GM21360 (cell line): Measurements from ENCODE around the gene RCE1.
"Not testable (repeated sequence)": the region's sequence is repeated elsewhere in the genome, so short reads cannot be mapped to it uniquely, and the experiment has no call there.

Experiments
- ATAC-seq: cut with Tn5 transposase; IDR thresholded peaks from one replicate; pipeline ENCODE4 v1.9.1; 2021; ENCODE audit warnings: mild to moderate bottlenecking, moderate library complexity; ENCODE audit not compliant: unreplicated experiment

Gene RCE1, protein sequence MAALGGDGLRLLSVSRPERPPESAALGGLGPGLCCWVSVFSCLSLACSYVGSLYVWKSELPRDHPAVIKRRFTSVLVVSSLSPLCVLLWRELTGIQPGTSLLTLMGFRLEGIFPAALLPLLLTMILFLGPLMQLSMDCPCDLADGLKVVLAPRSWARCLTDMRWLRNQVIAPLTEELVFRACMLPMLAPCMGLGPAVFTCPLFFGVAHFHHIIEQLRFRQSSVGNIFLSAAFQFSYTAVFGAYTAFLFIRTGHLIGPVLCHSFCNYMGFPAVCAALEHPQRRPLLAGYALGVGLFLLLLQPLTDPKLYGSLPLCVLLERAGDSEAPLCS

DNA sequence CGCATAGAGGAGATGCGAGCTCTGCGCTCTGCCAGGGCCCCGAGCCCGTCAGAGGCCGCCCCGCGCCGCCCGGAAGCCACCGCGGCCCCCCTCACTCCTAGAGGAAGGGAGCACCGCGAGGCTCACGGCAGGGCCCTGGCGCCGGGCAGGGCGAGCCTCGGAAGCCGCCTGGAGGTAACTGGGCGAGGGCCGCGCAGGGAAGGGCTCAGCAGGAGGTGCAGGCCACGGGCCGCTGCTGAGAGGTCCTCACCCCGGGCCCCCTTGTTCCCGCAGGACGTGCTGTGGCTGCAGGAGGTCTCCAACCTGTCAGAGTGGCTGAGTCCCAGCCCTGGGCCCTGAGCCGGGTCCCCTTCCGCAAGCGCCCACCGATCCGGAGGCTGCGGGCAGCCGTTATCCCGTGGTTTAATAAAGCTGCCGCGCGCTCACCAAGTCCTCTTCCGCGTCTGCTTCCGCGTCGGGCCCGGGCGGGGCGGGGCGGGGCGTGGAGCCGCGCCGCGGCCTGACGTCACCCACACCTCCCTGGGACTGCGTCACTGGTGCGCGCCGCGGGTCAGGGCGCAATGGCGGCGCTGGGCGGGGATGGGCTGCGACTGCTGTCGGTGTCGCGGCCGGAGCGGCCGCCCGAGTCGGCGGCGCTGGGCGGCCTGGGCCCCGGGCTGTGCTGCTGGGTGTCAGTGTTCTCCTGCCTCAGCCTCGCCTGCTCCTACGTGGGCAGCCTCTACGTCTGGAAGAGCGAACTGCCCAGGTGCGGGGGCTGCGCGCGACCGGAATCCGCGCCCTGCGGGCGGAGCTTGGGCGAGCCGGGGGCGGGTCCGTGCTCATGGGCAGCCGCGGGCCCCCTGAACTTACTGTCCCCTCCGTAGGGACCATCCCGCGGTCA is at the start of gene RCE1:
RCE1 (plus strand) TSS at position 546 of the 880 bp plus-strand sequence; CDS start at position 561, 15 bp downstream.
- ATAC-seq, result peak; percentile 74

- ATAC-seq, result not testable (repeated sequence)
These were observed 43.4 kb upstream of the RCE1 start for GRCh38 chr11:66799815-66800214.

- ATAC-seq, result no peak
These were observed 42.4 kb upstream of the RCE1 start for GRCh38 chr11:66800720-66801428.

GRCh38 chr11:66809592-66809991 is 33.6 kb upstream of the RCE1 start:
- no peak for ATAC-seq

DNA sequence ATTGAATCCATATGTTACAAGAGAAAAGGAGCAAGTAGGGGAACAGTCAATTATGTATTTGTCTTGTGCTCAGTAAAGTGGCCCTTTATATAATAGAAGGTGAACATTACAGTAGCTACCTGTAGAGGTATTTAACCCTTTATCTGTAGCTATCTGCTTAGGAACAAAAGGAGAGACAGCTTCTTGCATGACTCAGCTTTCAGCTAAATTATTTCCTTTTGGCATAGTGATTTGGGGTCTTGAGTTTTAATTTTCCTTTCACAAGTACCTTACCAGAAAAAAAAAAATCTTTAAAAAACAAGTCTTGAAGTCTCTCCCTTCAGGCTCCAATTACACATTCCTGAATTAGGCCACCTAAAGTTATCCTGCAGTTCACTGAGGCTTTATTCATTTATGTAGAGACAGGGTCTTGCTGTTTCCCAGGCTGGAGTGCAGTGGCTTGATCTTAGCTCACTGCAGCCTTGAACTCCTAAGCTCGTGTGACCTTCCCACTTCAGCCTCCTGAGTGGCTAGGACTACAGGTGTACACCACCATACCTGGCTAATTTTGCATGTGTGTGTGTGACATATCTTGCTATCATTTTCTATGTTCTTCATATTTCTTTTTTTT is 32.6 kb upstream of the RCE1 start:
- no peak for ATAC-seq

- ATAC-seq, result no peak
These were observed 28.6 kb upstream of the RCE1 start for GRCh38 chr11:66814678-66815077.

DNA sequence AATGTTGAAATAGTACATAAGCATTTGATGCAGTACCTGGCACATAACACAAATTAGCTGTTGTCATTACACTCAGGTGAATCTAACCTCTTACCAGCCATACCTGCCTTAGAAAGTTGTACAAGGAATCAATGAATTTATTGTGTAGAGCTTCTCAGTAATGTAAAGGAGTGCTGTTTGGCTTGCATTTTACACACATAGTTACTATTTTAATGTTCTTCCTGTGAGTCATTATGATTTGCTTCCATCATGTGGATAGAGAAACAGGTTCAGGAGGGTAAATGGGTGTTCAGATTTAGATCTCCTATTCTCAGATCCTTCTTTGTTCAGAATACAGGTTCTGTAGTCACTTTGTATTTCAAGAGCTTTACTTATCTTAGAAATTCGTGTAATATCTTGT is 27.6 kb upstream of the RCE1 start:
- no peak for ATAC-seq

DNA sequence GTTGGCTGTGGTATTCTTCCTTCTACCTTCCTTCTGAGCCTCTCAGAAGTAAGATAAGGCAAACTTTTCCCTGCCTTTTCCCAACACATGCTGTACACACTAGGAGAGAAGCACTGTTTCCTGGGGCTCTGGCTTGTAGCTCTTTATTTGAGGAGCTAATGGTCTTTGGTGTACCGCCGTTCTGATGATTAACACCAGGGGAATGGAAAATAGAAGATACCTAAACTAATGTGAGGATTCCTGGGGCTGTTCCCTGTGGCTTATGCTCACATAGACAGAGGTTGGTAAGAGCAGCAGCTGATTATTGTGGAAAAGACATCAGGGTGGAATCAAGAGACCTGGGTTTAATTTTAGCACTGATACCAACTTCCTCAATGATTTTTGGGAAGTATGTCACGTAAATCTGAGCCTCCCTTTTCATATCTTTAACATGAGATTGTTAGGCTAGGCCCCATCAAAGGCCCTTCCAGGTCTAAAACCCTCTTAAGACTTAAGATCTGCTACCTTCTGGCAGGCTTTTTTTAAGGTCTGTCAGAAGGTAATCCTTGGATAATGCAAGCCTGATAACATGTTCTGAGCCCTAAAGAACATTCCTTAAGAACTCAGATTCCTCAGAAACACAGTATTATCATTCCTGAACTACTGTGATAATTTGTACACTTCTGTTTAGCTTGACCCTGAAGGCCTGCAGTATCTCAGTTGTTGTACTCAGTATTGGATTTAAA is 24.8 kb upstream of the RCE1 start:
- no peak for ATAC-seq

- ATAC-seq, result no peak
These were observed 22.9 kb upstream of the RCE1 start for GRCh38 chr11:66820381-66820780.

GRCh38 chr11:66820901-66821300 is 22.3 kb upstream of the RCE1 start:
- no peak for ATAC-seq

DNA sequence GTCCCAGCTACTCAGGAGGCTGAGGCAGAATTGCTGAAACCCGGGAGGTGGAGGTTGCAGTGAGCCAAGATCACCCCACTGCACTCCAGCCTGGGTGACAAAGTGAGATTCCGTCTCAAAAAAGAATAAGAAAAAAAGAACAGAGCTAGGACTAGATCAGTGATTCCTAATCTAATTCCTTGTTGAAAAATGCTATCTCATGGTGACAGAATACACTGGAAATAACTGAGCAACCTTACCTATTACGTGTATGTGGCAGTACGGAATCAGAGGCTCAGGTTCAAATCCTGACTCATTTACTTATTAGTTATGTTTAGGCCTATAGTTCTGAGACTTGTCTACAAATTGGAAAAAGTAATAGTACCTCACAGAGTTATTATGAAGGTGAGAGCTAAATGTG is 19.5 kb upstream of the RCE1 start:
- no peak for ATAC-seq

- ATAC-seq, result not testable (repeated sequence)
These were observed 18.7 kb upstream of the RCE1 start for GRCh38 chr11:66824573-66824972.

DNA sequence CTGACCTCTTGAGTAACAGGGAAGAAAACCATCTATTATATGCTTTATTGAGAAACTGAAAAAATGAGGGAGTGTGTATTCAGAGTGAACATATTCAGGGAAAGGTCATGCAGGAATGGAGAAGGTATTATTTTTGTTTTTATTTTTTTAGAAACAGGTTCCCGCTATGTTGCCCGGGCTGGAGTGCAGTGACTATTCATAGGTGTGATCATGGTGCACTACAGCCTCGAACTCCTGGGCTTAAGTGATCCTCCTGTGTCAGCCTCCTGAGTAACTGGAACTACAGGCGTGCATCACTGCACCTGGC is 8.7 kb upstream of the RCE1 start:
- no peak for ATAC-seq

GRCh38 chr11:66834943-66835342 is 8.3 kb upstream of the RCE1 start:
- ATAC-seq, result no peak

DNA sequence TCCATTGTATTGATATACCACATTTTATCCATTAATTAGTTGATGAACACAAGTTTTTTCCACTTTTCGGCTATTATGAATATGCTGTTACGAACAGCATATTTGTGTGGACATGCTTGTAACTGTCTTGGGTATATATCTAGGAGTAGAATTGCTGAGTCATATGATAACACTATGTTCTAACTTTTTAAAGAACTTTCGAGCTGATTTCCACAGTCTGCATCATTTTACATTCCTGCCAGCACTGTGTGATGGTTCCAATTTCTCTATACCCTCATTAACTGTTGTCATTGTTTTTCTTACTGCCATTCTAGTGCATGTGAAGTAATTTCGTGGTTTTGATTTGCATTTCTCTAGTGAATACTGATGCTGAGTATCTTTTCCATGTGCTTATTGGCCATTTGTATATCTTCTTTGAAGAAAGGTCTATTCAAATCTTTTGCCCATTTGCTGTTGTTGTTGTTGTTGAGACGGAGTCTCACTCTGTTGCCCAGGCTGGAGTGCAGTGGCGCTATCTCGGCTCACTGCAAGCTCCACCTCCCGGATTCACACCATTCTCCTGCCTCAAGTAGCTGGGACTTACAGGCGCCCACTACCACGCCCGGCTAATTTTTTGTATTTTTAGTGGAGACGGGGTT is 7.4 kb upstream of the RCE1 start:
- ATAC-seq, result no peak

DNA sequence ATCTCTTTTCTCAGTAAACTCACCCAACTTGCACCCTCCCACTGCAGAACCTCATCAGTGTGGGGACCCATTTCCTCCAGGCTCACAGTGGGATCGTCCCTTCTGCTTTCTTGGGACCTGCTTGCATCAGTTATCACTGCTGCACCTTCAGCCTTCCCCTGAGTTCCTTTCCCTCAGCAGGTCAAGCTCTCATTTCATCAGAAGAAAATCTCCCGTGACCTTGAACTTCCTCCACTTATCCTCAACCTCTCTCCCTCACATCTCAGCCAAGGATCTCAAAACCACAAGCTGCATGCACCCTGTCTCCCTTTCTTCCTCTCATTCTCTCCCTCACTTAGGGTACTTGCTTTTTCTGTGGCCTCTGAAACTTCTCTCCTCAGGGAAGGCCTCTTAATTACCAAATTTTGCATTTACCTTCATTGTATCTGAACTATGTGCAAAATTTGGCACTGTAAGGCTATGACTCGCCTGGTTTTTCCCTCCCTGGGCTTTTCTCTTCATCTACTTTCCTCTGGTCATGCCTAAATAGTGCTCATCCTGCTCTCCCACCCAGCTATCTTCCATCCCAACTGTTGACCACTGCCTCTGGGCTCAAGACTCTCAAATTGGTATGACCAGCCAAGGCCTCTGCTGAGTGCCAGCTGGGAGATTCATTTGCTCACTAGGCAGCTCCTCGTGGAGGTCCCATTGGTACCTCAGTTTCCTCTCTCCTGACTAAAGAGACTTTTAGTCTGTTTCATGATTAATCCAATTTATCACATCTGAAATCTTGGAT is 2.7 kb upstream of the RCE1 start:
- ATAC-seq, result no peak

DNA sequence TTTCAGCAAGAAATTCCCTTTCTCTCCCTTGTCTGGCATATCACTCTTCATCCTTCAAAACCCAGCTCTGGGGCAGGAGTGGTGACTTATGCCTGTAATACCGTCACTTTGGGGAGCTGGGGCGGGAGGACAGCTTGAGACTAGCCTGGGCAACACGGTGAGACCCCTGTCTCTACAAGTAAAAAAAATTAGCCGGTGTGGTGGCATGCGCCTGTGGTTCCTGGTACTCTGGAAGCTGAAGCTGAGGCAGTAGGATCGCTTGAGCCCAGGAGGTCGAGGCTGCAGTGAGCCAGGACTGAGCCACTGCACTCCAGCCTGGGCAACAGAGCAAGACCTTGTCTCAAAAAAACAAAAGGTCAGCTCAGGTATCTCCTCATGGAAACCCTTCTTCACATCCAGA is 1.4 kb upstream of the RCE1 start:
- ATAC-seq, result no peak

GRCh38 chr11:66842501-66842895 is 743 bp upstream of the RCE1 start:
- ATAC-seq, result no peak

- no peak for ATAC-seq
These were observed 695 bp downstream of the RCE1 start for GRCh38 chr11:66843776-66844495.
